CD14-positive monocyte (primary cell): ENCODE measurements around the gene GLCE. TPM values are rescaled to one million over a fixed set of nuclear protein-coding genes. Genes with fewer than 3 reads are reported as not detected.

ENCODE experiments used
- DNase-seq, 3 donors: peaks; one replicate each; pipeline ENCODE4 v3.0.0-alpha.2; 2011 to 2022
- H2AFZ ChIP-seq: 2 replicates; pipeline ENCODE4 v1.6.0; 2012; ENCODE audit warnings: mild to moderate bottlenecking, low read depth, low read length, inconsistent platforms; ENCODE audit not compliant: insufficient read depth, poor library complexity, severe bottlenecking
- H3K27ac ChIP-seq, 2 donors: 1 replicate in 1 of 2; 2 replicates in 1 of 2; pipeline ENCODE4 v1.5.1; 2012 to 2013; ENCODE audit warnings: low read length in 2 of 2, control low read depth in 1 of 2, inconsistent platforms in 1 of 2, low read depth in 1 of 2, mild to moderate bottlenecking in 1 of 2
- H3K27me3 ChIP-seq, 2 donors: one replicate each; pipeline versions ENCODE4 v1.6.0 to v1.6.1; 2011 to 2013; ENCODE audit warnings: low read length in 2 of 2; ENCODE audit not compliant: control insufficient read depth in 2 of 2, insufficient read depth in 2 of 2
- H3K36me3 ChIP-seq, 2 donors: replicated peaks in 1 of 2; 1 replicate in 1 of 2; 2 replicates in 1 of 2; pipeline versions ENCODE4 v1.5.1 to v1.6.1; 2012 to 2013; ENCODE audit warnings: low read length in 2 of 2, control low read depth in 1 of 2, inconsistent platforms in 1 of 2, mild to moderate bottlenecking in 1 of 2; ENCODE audit not compliant: insufficient read depth in 2 of 2, control insufficient read depth in 1 of 2
- H3K4me1 ChIP-seq, 2 donors: 1 replicate in 1 of 2; 2 replicates in 1 of 2; pipeline versions ENCODE4 v1.5.1 to v1.6.1; 2012 to 2013; ENCODE audit warnings: low read length in 2 of 2, control low read depth in 1 of 2, inconsistent platforms in 1 of 2, mild to moderate bottlenecking in 1 of 2, moderate library complexity in 1 of 2; ENCODE audit not compliant: insufficient read depth in 2 of 2, control insufficient read depth in 1 of 2
- H3K4me2 ChIP-seq: replicated peaks from 2 replicates; pipeline ENCODE3; 2012; ENCODE audit warnings: low read length, moderate library complexity, mild to moderate bottlenecking; ENCODE audit not compliant: poor library complexity, severe bottlenecking; ENCODE audit errors: extremely low read depth
- H3K4me3 ChIP-seq, 3 experiments: fragments of 200-600 bp in 1 of 3; sonication (generic) in 1 of 3; replicated peaks in 1 of 3; 1 replicate in 2 of 3; 2 replicates in 1 of 3; pipeline ENCODE4 v1.5.1; 2011 to 2013; ENCODE audit warnings: low read length in 3 of 3, mild to moderate bottlenecking in 3 of 3, control low read depth in 2 of 3, low read depth in 2 of 3, inconsistent platforms in 1 of 3, moderate library complexity in 1 of 3
- H3K79me2 ChIP-seq: 2 replicates; pipeline ENCODE4 v1.6.0; 2012; ENCODE audit warnings: mild to moderate bottlenecking, control low read depth, inconsistent platforms, low read length, moderate library complexity; ENCODE audit not compliant: insufficient read depth
- H3K9ac ChIP-seq: 2 replicates; pipeline ENCODE4 v1.6.0; 2017; ENCODE audit warnings: low read length, mild to moderate bottlenecking; ENCODE audit not compliant: insufficient read depth, poor library complexity, severe bottlenecking
- H3K9me3 ChIP-seq, 2 donors: replicated peaks in 1 of 2; 1 replicate in 1 of 2; 2 replicates in 1 of 2; pipeline versions ENCODE4 v1.5.1 to v1.6.1; 2012 to 2013; ENCODE audit warnings: low read length in 2 of 2, control low read depth in 1 of 2; ENCODE audit not compliant: control insufficient read depth in 1 of 2, insufficient read depth in 1 of 2
- H4K20me1 ChIP-seq: 2 replicates; pipeline ENCODE4 v1.6.0; 2012; ENCODE audit warnings: mild to moderate bottlenecking, low read length, control low read depth, moderate library complexity; ENCODE audit not compliant: insufficient read depth
- H3K27ac Mint-ChIP-seq, 7 donors: one replicate each; pipeline ENCODE4 v1.8.0; 2020; ENCODE audit warnings: mild to moderate bottlenecking in 7 of 7, mixed read lengths in 7 of 7, moderate library complexity in 6 of 7, inconsistent platforms in 2 of 7
- H3K27me3 Mint-ChIP-seq, 3 donors: one replicate each; pipeline ENCODE4 v1.8.0; 2021 to 2022; ENCODE audit warnings: low read depth in 3 of 3, mild to moderate bottlenecking in 3 of 3, mixed read lengths in 3 of 3, moderate library complexity in 3 of 3, inconsistent platforms in 1 of 3
- H3K36me3 Mint-ChIP-seq, 2 donors: one replicate each; pipeline ENCODE4 v1.8.0; 2020; ENCODE audit warnings: mixed read lengths in 2 of 2, inconsistent platforms in 1 of 2, mild to moderate bottlenecking in 1 of 2
- H3K4me1 Mint-ChIP-seq: one replicate; pipeline ENCODE4 v1.8.0; 2020; ENCODE audit warnings: mild to moderate bottlenecking, mixed read lengths
- H3K4me3 Mint-ChIP-seq, 2 donors: one replicate each; pipeline ENCODE4 v1.8.0; 2020; ENCODE audit warnings: mild to moderate bottlenecking in 2 of 2, mixed read lengths in 2 of 2, moderate library complexity in 1 of 2
- H3K9me3 Mint-ChIP-seq, 7 donors: one replicate each; pipeline ENCODE4 v1.8.0; 2020 to 2022; ENCODE audit warnings: mixed read lengths in 7 of 7, mild to moderate bottlenecking in 6 of 7, moderate library complexity in 6 of 7, inconsistent platforms in 2 of 7
- CTCF ChIP-seq: fragments of 200-600 bp; IDR thresholded peaks from one replicate; pipeline ENCODE4 v1.8.0; 2022; ENCODE audit warnings: antibody characterized with exemption, mild to moderate bottlenecking
- WGBS: methylation state at CpG from one replicate; pipeline ENCODE4 v1.1.5; 2013; ENCODE audit warnings: missing lambda C conversion rate; ENCODE audit not compliant: insufficient coverage; 5-methylcytosine and 5-hydroxymethylcytosine counted together
- intact Hi-C, 2 donors: fragments of 100-400 bp; cut with micrococcal nuclease; formaldehyde crosslinking; loops; one replicate each; pipeline versions ENCODE4 v1.15.0 to v1.15.1; 2023
- polyA plus RNA-seq, 3 donors: library from polyadenylated mRNA; depleted of rRNA in 1 of 3; unstranded in 2 of 3; stranded (reverse) in 1 of 3; fragments of 300-500 nt in 2 of 3; fragments of >200 nt in 1 of 3; fragmentation: Illumina TruSeq in 2 of 3; gene quantifications; 1 replicate in 2 of 3; 2 replicates in 1 of 3; pipeline ENCODE4 v1.2.3, GENCODE V29; 2012 to 2021

GLCE gene
- polyA plus RNA-seq, 3 donors = 11.0 to 24.3 (median 24.0) TPM

- no peaks in the 10 kb centered on the region for H3K36me3 Mint-ChIP-seq
- H3K9ac ChIP-seq = no peak overlapping the region
- no peak overlapping the region for H2AFZ ChIP-seq
- peaks cover 0 to 2% (median 0%) of the 10 kb centered on the region in 7 donors for H3K9me3 Mint-ChIP-seq
- no peak overlapping the region for H3K4me3 Mint-ChIP-seq
- intact Hi-C loops = no loop called here
- H3K4me1 Mint-ChIP-seq = peaks cover 12% of the 10 kb centered on the region
- no peak overlapping the region for H3K27ac Mint-ChIP-seq
- H3K27me3 Mint-ChIP-seq = peaks cover 6 to 21% (median 15%) of the 10 kb centered on the region in 3 donors
- H3K27ac ChIP-seq = no peak overlapping the region
- peaks cover 0 to 6% of the 10 kb centered on the region in 2 donors for H3K4me1 ChIP-seq
- no peak overlapping the region for H3K4me3 ChIP-seq
- no peaks in the 10 kb centered on the region for H3K9me3 ChIP-seq
- H4K20me1 ChIP-seq = no peaks in the 10 kb centered on the region
- WGBS = 100% methylated on average over 1 of the region's 1 CpG
- no peaks in the 10 kb centered on the region for H3K36me3 ChIP-seq
- no peak for TF ChIP-seq CTCF
- H3K79me2 ChIP-seq = no peaks in the 10 kb centered on the region
- H3K4me2 ChIP-seq = no peak overlapping the region
- DNase-seq = no peak
- H3K27me3 ChIP-seq = peaks cover 8 to 9% of the 10 kb centered on the region in 2 donors
Measured at GRCh38 chr15:69145149-69145693, 15.2 kb upstream of the GLCE start.

- WGBS = 44% methylated on average over 3 of the region's 7 CpGs
- Histone ChIP-seq H3K27me3 (peaks cover 8 to 10% of the 10 kb centered on the region in 2 donors), H3K79me2 (no peaks in the 10 kb centered on the region), H3K27ac (no peak overlapping the region), H3K4me2 (no peak overlapping the region), H4K20me1 (no peaks in the 10 kb centered on the region), H3K36me3 (no peaks in the 10 kb centered on the region), H3K4me1 (peaks cover 0 to 6% of the 10 kb centered on the region in 2 donors), H2AFZ (peak overlapping the region; percentile 31), H3K4me3 (no peak overlapping the region), H3K9ac (no peak overlapping the region), H3K9me3 (no peaks in the 10 kb centered on the region)
- Mint-ChIP-seq H3K9me3 (peaks cover 0 to 4% (median 0%) of the 10 kb centered on the region in 7 donors), H3K27me3 (peaks cover 7 to 19% (median 16%) of the 10 kb centered on the region in 3 donors), H3K4me1 (peaks cover 12% of the 10 kb centered on the region), H3K27ac (no peak overlapping the region), H3K36me3 (no peaks in the 10 kb centered on the region), H3K4me3 (no peak overlapping the region)
- DNase-seq = no peak
- intact Hi-C loops = no loop called here
- no peak for TF ChIP-seq CTCF
Measured at GRCh38 chr15:69145694-69146492, 14.5 kb upstream of the GLCE start.
